ENCODE results near the gene KRTAP17-1. TPM values are rescaled to one million over a fixed set of nuclear protein-coding genes. Genes with fewer than 3 reads are reported as not detected.
A peak's percentile ranks its signal among the peaks of the same experiment; 100 is the strongest.

The KRTAP17-1 gene
- total and polyA plus RNA-seq, 12 donors, result not detected

- WGBS, 2 donors, result 82 to 84% methylated on average over 18 of the region's 18 CpGs
- Histone ChIP-seq H3K36me3 (no peaks in the 10 kb centered on the region), H3K9me3 (no peaks in the 10 kb centered on the region), H3K27ac (no peak overlapping the region), H3K4me3 (no peak overlapping the region), H3K4me1 (no peaks in the 10 kb centered on the region), H3K27me3 (peaks cover 0 to 7% (median 0%) of the 10 kb centered on the region in 7 donors)
- no peak for DNase-seq
- intact Hi-C loops (cut with DNase I), result loop anchor here in 5 of 10 donors (5.0 to 10.0 kb wide), 4 partner anchors 168 to 524 kb away; no protein-coding TSS in a partner anchor
- peak in 1 of 8 donors; percentile 25 for ATAC-seq
- no peak for TF ChIP-seq CTCF (IDR thresholded peaks at IDR 0.05)
Observed at GRCh38 chr17:41326173-41327145, 10.9 kb upstream of the KRTAP17-1 start.

GRCh38 chr17:41325611-41326010, 10.1 kb upstream of the KRTAP17-1 start:
- WGBS, 2 donors, result 82 to 84% methylated on average over 6 of the region's 6 CpGs
- ATAC-seq (no peak), DNase-seq (no peak)
- intact Hi-C loops (cut with DNase I), result loop anchor here in 5 of 10 donors (5.0 to 10.0 kb wide), 4 partner anchors 169 to 523 kb away; no protein-coding TSS in a partner anchor
- Histone ChIP-seq H3K4me1 (no peaks in the 10 kb centered on the region), H3K9me3 (peaks cover 0 to 3% (median 0%) of the 10 kb centered on the region in 11 donors), H3K27me3 (no peaks in the 10 kb centered on the region), H3K27ac (no peak overlapping the region), H3K4me3 (no peak overlapping the region), H3K36me3 (no peaks in the 10 kb centered on the region)
- TF ChIP-seq CTCF (IDR thresholded peaks at IDR 0.05), result no peak

GRCh38 chr17:41325126-41325525, 9.6 kb upstream of the KRTAP17-1 start:
- WGBS, 2 donors, result 79 to 80% methylated on average over 10 of the region's 10 CpGs
- Histone ChIP-seq H3K27ac (no peak overlapping the region), H3K4me1 (no peaks in the 10 kb centered on the region), H3K9me3 (peaks cover 0 to 8% (median under 1%) of the 10 kb centered on the region in 11 donors), H3K27me3 (no peaks in the 10 kb centered on the region), H3K36me3 (no peaks in the 10 kb centered on the region), H3K4me3 (no peak overlapping the region)
- no peak for TF ChIP-seq CTCF (IDR thresholded peaks at IDR 0.05)
- intact Hi-C loops (cut with DNase I), result loop anchor here in 5 of 10 donors (5.0 to 10.0 kb wide), 4 partner anchors 170 to 523 kb away; no protein-coding TSS in a partner anchor
- DNase-seq, result no peak
- ATAC-seq, result no peak

GRCh38 chr17:41324180-41325075, 8.9 kb upstream of the KRTAP17-1 start:
- peak in 1 of 8 donors; percentile 47 for ATAC-seq
- intact Hi-C loops (cut with DNase I), result loop anchor here in 7 of 10 donors (5.0 to 10.0 kb wide), 4 partner anchors 170 to 522 kb away; no protein-coding TSS in a partner anchor

More at GRCh38 chr17:41324180-41325075, 8.9 kb upstream of the KRTAP17-1 start:
- Histone ChIP-seq H3K4me3 (no peak overlapping the region), H3K36me3 (no peaks in the 10 kb centered on the region), H3K27me3 (no peaks in the 10 kb centered on the region), H3K4me1 (no peaks in the 10 kb centered on the region), H3K9me3 (peaks cover 0 to 15% (median 7%) of the 10 kb centered on the region in 11 donors), H3K27ac (no peak overlapping the region)
- peak in 3 of 9 donors; percentile 18 to 20 (median 19) for TF ChIP-seq CTCF (IDR thresholded peaks at IDR 0.05)
- no peak for DNase-seq
- 57 to 62% methylated on average over 15 to 16 of the region's 16 CpGs for WGBS, 2 donors

Measured in heart right ventricle (tissue), 16 donors.